GM12874 (cell line): Measurements from ENCODE around the gene COL5A1.

Experiments used
- TF ChIP-seq, protein P1 (sequence below): IDR thresholded peaks from 2 replicates; pipeline ENCODE4 v1.5.1; 2011; ENCODE audit warnings: low read depth, mild to moderate bottlenecking, control low read depth, low read length, moderate library complexity; ENCODE audit not compliant: insufficient read depth

The COL5A1 gene

DNA sequence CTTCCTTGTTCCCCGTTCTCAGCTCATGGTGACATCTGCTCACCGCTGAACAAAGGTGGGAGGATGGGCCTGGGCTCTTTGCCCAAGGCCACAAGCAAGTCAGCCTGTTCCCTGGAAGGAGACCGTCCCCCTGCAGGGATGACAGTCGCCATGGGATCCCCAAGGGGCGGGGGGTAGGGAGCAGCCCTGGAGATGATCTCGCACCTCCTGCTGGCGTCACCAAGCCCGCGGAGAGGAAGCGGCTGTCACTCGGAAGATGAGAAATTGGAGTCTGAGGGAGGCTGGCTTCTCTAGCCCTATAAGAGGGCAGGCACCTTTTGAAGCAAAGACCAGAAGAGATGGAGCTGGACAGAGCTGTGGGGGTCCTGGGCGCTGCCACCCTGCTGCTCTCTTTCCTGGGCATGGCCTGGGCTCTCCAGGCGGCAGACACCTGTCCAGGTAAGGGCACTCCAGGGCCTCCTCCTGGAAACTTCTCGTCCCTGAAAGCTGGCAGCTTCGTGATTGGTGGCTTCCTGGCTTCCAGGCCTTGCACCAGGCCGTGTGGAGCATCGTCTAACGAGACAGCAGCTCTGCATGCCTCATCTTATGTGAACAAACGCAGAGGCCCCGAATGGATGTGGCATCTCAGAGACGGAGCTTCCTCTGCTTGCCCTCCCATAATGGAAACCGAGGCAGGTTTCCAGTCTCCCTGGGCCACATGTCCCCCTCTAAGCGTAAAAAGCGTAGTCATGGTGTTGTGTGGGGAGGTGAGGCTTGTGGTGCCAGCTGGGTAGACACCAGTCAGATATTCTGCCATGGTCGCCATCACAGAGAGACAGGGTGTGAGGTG, 239.1 kb downstream of the COL5A1 start, which contains the start of gene FCN2:
FCN2 (plus strand) TSS at position 327 of the 829 bp plus-strand sequence; CDS start at position 339, 12 bp downstream.
- TF ChIP-seq, protein P1, sequence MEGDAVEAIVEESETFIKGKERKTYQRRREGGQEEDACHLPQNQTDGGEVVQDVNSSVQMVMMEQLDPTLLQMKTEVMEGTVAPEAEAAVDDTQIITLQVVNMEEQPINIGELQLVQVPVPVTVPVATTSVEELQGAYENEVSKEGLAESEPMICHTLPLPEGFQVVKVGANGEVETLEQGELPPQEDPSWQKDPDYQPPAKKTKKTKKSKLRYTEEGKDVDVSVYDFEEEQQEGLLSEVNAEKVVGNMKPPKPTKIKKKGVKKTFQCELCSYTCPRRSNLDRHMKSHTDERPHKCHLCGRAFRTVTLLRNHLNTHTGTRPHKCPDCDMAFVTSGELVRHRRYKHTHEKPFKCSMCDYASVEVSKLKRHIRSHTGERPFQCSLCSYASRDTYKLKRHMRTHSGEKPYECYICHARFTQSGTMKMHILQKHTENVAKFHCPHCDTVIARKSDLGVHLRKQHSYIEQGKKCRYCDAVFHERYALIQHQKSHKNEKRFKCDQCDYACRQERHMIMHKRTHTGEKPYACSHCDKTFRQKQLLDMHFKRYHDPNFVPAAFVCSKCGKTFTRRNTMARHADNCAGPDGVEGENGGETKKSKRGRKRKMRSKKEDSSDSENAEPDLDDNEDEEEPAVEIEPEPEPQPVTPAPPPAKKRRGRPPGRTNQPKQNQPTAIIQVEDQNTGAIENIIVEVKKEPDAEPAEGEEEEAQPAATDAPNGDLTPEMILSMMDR = no peak

DNA sequence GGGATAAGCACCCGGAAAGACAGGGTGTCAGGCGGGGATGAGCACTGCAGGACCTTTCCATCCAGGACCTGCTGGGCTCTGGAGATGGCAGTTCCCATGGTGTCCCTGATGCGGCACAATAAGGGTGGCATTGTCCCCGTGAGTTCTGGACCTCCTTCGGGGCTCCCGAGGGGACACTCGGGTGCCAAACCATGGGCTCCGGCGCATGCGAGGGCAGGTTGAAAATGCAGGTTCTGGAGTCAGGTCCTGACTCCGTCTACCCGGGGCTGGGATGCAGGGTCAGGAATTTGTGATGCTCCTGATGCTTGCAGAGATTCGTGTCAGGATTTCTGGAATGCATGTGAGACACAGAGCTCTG, 239.7 kb downstream of the COL5A1 start:
- TF ChIP-seq, protein P1 = no peak

DNA sequence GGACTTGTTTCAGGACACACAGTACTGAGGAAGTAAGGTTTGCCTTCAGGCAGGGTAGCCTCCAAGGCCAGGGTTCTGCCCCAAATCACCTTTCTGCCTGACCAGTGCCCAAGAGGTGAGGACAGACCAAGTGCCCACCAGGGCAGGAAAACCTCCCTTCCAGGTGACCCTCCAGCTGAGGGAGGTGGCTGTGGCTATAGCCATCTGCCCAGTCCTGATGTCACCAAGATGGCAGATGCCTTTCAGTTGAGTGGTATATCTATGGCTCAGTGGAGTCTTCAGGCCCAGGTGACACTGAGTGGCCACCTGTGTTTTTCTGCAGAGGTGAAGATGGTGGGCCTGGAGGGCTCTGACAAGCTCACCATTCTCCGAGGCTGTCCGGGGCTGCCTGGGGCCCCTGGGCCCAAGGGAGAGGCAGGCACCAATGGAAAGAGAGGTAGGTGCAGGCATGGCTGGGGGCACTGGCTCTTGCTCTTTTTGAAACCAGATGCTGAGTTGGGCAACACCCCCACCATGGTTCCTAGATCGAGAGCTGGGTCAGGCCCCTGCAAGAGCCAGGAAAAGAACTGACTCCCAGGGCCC, 240.7 kb downstream of the COL5A1 start:
- TF ChIP-seq, protein P1 = no peak

DNA sequence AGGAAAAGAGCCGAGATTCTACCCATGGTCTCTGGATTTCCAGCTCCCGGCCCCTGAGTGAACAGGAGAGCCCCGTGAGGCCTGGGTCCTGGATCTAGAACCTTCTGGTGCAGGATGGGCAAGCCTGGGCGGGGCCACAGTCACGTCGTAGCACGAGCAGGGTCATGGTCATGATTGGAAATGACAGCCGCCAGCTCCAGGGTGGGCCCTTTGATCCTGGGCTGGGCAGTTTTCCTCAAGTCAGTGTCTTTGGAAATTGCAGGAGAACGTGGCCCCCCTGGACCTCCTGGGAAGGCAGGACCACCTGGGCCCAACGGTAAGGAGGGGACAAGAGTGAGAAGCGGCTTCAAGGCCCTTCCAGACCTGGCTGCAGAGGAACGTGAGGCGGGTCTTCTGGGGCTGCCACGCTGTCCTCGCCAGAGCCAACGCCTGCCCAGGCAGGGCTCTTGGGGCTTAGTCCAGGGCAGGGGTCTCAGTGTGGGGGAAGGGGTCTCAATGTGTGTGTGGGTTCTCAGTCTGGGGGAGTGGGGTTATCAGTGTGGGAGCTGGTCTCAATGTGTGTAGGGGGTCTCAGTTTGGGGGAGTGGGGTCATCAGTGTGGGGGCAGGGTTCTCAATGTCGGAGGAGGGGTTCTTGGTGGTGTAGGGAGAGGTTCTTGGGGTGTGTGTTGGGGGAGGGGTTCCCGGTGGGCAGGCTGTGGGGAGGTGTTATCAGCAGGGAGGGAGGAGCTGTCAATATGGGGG, 241.6 kb downstream of the COL5A1 start:
- TF ChIP-seq, protein P1 = no peak

DNA sequence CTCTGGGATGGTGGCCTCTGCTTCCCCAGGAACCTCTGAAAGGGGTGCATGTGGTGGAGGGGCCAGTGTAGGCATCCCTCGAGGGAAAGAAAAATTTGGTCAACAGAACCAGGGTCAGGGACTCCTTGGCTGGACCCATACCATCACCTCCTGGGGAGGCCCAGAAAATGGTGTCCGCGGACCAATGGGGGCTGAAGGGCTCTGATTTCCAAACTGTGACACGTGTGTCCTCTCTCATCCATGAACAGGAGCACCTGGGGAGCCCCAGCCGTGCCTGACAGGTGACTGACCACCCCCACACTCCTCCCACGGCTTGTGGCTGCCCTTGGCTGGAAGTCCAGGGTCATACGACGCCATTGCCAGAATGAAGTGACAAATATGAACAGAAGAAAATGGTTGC, 242.9 kb downstream of the COL5A1 start:
- TF ChIP-seq, protein P1 = no peak

DNA sequence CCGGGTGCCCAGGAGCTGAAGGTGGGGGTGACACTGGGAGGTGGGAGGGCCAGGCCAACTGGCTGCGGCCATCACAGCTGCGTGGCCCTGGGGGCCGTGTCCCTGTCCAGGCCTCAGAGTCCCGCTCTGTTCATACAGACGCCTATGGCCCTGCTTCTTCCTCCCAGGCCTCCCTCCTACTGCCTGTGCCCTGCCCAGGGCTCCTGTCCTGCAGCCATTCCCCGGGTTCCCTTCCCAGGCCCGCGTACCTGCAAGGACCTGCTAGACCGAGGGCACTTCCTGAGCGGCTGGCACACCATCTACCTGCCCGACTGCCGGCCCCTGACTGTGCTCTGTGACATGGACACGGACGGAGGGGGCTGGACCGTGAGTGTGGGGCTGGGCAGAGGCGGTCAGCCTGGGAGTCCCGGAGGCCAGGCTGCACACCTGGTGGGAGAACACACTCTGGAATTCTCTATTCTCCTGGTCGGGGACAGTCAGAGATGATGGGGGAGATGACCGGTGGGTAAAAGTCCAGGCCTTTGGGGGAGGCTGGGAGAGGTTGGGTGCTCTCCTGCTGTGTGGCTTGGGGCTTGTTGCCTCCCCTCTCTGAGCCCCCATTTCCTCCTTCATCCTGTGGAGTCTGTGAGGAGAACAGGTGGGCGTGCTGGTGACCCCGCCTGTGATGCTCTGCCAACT, 243.5 kb downstream of the COL5A1 start:
- TF ChIP-seq, protein P1 = no peak
